Prostate gland (tissue), 2 donors: ENCODE data around the gene HGFAC. TPM values are rescaled to one million over a fixed set of nuclear protein-coding genes. Genes with fewer than 3 reads are reported as not detected.

ENCODE experiments used
- DNase-seq: peaks from one replicate; pipeline ENCODE4 v3.0.0-alpha.2; 2019; ENCODE audit warnings: low spot score
- H3K27ac ChIP-seq, 2 donors: fragments of 200-600 bp; sonication (generic); 2 replicates each; pipeline ENCODE4 v1.5.1; 2017 to 2019
- H3K27me3 ChIP-seq: fragments of 200-600 bp; sonication (generic); replicated peaks from 2 replicates; pipeline ENCODE4 v1.5.1; 2019; ENCODE audit not compliant: insufficient read depth
- H3K36me3 ChIP-seq, 2 donors: fragments of 200-600 bp; sonication (generic); 1 replicate in 1 of 2; 2 replicates in 1 of 2; pipeline versions ENCODE4 v1.5.1 to v1.8.1; 2017 to 2019
- H3K4me1 ChIP-seq: fragments of 200-600 bp; sonication (generic); replicated peaks from 2 replicates; pipeline ENCODE4 v1.5.1; 2019
- H3K4me3 ChIP-seq, 2 donors: fragments of 200-600 bp; sonication (generic); 2 replicates each; pipeline ENCODE4 v1.5.1; 2017 to 2019
- H3K9me3 ChIP-seq: fragments of 200-600 bp; sonication (generic); 2 replicates; pipeline ENCODE4 v1.5.1; 2017
- POLR2A ChIP-seq: fragments of 450-650 bp; IDR thresholded peaks from one replicate; pipeline ENCODE4 v1.6.1; 2016; ENCODE audit warnings: antibody characterized with exemption, mild to moderate bottlenecking
- POLR2AphosphoS5 ChIP-seq: sonication (generic); formaldehyde crosslinking; IDR thresholded peaks from one replicate; pipeline ENCODE4 v1.6.1; 2017; ENCODE audit warnings: antibody characterized with exemption
- WGBS: methylation state at CpG from one replicate; pipeline ENCODE4 v1.1.5; 2018; 5-methylcytosine and 5-hydroxymethylcytosine counted together
- intact Hi-C: fragments of 100-400 bp; cut with DNase I; formaldehyde crosslinking; loops from one replicate; pipeline ENCODE4 v1.14.2; 2022
- total RNA-seq, 2 donors: library from RNA; depleted of rRNA; stranded (reverse); fragments of >200 nt; gene quantifications; one replicate each; pipeline ENCODE4 v1.1.0, GENCODE V29; 2016
- TF ChIP-seq, protein P1 (sequence below), 4 experiments: fragments of 200-600 bp in 2 of 4; fragments of 450-650 bp in 2 of 4; sonication (generic) in 2 of 4; IDR thresholded peaks; 1 replicate in 3 of 4; 2 replicates in 1 of 4; pipeline ENCODE4 v1.5.1; 2016 to 2019; ENCODE audit warnings: antibody characterized with exemption in 4 of 4, mild to moderate bottlenecking in 2 of 4, moderate library complexity in 2 of 4

Gene HGFAC
- total RNA-seq, 2 donors from 2014 or later = 0.27 to 1.9 TPM

DNA sequence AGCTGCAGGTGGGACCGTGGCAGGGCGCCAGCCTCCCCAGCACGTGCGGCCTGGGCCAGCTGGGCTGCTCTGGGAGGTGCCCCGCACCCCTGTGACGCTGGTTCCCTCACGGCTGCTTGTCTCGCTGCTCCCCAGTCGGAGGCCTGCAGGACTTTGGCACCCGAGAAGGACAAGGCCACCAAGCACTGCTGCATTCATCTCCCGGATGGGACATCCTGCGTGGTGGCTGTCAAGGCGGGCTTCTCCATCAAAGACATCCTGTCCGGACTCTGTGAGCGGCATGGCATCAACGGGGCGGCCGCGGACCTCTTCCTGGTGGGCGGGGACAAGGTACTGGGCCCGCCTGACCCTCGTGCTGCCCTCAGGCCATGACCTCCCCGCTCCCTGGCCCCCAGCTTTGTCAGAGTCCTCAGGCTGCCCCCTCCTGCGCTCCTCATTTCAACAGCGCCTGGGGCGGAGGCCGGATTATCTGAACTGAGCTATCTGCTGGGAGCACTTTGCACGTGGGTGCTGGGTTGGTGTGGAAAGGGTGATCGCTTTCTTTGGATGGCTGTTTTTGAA lies 19.4 kb upstream of the HGFAC start:
- TF ChIP-seq, protein P1, sequence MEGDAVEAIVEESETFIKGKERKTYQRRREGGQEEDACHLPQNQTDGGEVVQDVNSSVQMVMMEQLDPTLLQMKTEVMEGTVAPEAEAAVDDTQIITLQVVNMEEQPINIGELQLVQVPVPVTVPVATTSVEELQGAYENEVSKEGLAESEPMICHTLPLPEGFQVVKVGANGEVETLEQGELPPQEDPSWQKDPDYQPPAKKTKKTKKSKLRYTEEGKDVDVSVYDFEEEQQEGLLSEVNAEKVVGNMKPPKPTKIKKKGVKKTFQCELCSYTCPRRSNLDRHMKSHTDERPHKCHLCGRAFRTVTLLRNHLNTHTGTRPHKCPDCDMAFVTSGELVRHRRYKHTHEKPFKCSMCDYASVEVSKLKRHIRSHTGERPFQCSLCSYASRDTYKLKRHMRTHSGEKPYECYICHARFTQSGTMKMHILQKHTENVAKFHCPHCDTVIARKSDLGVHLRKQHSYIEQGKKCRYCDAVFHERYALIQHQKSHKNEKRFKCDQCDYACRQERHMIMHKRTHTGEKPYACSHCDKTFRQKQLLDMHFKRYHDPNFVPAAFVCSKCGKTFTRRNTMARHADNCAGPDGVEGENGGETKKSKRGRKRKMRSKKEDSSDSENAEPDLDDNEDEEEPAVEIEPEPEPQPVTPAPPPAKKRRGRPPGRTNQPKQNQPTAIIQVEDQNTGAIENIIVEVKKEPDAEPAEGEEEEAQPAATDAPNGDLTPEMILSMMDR (IDR thresholded peaks at IDR 0.05) = no peak
- no peak for TF ChIP-seq POLR2A
- no peak for TF ChIP-seq POLR2AphosphoS5
- H3K36me3 ChIP-seq = peaks cover 0 to 6% of the 10 kb centered on the region in 2 donors

DNA sequence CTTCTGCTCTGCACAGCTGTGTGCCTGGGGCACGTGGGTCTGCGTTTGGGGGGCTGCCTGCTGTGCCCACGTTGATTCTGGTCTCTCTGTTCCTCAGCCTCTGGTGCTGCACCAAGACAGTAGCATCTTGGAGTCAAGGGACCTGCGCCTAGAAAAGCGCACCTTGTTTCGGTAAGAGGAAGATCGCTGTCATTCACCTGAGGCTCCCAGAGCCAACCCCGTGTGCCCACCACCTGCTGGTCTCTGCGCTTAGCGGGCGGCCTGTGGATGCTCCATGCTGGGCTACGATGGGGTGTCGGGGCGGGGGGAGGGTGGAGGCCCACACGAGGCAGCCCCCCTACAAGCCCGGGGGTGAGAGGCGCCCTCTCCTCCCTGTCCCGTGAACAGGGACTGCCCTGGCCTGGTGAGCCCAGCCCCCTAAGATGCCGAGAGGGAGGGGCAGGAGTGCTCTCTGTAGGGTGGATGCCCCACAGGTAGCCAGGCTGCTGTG lies 18.9 kb upstream of the HGFAC start:
- no peak for DNase-seq
- H3K27me3 ChIP-seq = no peaks in the 10 kb centered on the region
- no peak overlapping the region for H3K27ac ChIP-seq
- H3K4me1 ChIP-seq = no peaks in the 10 kb centered on the region
- H3K4me3 ChIP-seq = no peak overlapping the region
- H3K9me3 ChIP-seq = no peaks in the 10 kb centered on the region
- no peak for TF ChIP-seq POLR2A
- TF ChIP-seq, protein P1 (IDR thresholded peaks at IDR 0.05) = no peak
- no peak for TF ChIP-seq POLR2AphosphoS5
- H3K36me3 ChIP-seq = peaks cover 0 to 6% of the 10 kb centered on the region in 2 donors
- WGBS = 90% methylated on average over 17 of the region's 19 CpGs
- intact Hi-C loops = no loop called here

More for the DNA sequence above, 19.4 kb upstream of the HGFAC start:
- Histone ChIP-seq H3K4me3 (no peak overlapping the region), H3K27me3 (no peaks in the 10 kb centered on the region), H3K4me1 (no peaks in the 10 kb centered on the region), H3K27ac (no peak overlapping the region), H3K9me3 (no peaks in the 10 kb centered on the region)
- intact Hi-C loops = no loop called here
- DNase-seq = no peak
- WGBS = 91% methylated on average over 29 of the region's 29 CpGs

DNA sequence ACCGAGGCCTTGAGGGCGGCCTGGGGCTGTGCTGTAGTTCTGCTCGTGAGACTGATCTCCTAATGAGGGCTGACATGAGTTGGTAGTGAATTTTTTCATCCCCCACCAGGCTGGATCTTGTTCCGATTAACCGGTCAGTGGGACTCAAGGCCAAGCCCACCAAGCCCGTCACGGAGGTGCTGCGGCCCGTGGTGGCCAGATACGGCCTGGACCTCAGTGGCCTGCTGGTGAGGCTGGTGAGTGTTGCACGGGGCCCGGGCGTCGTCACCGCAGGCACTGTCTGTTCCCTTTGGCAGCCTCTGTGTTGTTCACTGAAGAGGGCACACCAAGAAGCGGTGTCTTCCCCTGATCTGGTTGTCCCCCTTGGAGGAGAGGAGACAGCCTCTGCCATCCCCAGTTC lies 18.4 kb upstream of the HGFAC start:
- H3K27me3 ChIP-seq = no peaks in the 10 kb centered on the region
- H3K4me1 ChIP-seq = no peaks in the 10 kb centered on the region
- H3K9me3 ChIP-seq = no peaks in the 10 kb centered on the region
- 97% methylated on average over 13 of the region's 16 CpGs for WGBS
- TF ChIP-seq, protein P1 (IDR thresholded peaks at IDR 0.05) = no peak
- TF ChIP-seq POLR2AphosphoS5 (no peak), POLR2A (no peak)
- intact Hi-C loops = no loop called here
- no peak overlapping the region for H3K27ac ChIP-seq
- H3K4me3 ChIP-seq = no peak overlapping the region
- H3K36me3 ChIP-seq = peaks cover 0 to 6% of the 10 kb centered on the region in 2 donors
- DNase-seq = no peak

DNA sequence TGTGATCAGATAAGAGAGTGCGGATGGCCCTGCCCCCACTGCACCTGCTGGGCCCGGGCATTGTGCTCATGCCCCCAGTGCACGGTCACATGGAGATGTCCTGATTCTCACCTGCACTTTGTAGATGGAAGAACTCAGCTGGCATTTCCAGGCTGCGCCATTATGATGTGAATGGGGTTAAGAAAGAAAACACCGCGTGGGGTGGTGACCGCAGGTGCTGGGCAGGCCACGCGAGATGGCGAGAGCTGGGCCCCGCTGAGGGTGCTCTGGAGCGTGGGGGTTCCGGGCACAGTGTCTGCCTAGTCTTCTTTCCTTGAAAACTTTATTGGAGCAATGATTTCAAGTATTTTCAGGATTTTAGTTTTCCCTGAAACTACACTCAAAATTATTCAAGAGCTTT lies 17.8 kb upstream of the HGFAC start:
- 93% methylated on average over 13 of the region's 13 CpGs for WGBS
- no peak overlapping the region for H3K27ac ChIP-seq
- H3K36me3 ChIP-seq = peaks cover 0 to 6% of the 10 kb centered on the region in 2 donors
- DNase-seq = no peak
- no peaks in the 10 kb centered on the region for H3K27me3 ChIP-seq
- TF ChIP-seq, protein P1 (IDR thresholded peaks at IDR 0.05) = no peak
- TF ChIP-seq POLR2AphosphoS5 = no peak
- no peak for TF ChIP-seq POLR2A
- H3K4me3 ChIP-seq = no peak overlapping the region
- H3K4me1 ChIP-seq = no peaks in the 10 kb centered on the region
- intact Hi-C loops = no loop called here
- H3K9me3 ChIP-seq = no peaks in the 10 kb centered on the region

DNA sequence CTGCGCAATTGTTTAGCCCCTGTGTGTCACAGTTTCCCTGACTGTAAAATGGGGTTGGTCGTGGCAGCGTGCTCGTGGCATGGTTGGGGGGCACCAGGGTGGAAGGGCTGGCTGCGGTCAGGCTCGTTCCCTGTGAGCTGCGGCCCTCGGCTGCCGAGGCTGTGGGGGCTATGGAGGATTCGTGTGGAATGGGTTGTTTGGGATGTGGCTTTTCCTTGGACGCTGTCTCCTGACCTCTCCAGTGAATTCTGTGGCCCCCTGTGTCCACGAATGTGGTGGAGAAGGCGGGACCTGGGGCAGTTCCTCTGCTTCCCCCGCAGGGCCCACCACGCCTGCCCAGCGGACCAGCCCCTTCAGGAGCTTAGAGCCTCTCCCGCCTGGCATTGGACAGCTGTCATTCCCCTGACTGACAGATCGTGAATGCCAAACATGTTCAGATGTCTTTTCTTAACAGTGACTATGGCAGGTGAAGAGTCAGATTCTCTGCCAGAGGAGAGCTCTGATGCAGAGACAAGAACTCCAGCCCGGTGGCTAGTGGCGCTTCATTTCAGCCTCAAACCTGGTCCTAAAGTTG lies 17.2 kb upstream of the HGFAC start:
- TF ChIP-seq, protein P1 (IDR thresholded peaks at IDR 0.05) = no peak
- no peak for TF ChIP-seq POLR2AphosphoS5
- TF ChIP-seq POLR2A = no peak
- Histone ChIP-seq H3K4me3 (no peak overlapping the region), H3K4me1 (no peaks in the 10 kb centered on the region), H3K36me3 (peaks cover 0 to 11% of the 10 kb centered on the region in 2 donors), H3K9me3 (no peaks in the 10 kb centered on the region), H3K27ac (no peak overlapping the region), H3K27me3 (no peaks in the 10 kb centered on the region)
- DNase-seq = no peak
- WGBS = 85% methylated on average over 20 of the region's 20 CpGs
- intact Hi-C loops = no loop called here
